Ecto neural progenitor cell (in vitro differentiated cells): ENCODE results near the gene STUB1.

Experiments used
- DNase-seq: peaks from one replicate; pipeline ENCODE4 v3.0.0-alpha.2; 2018; ENCODE audit warnings: low spot score

The STUB1 gene

GRCh38 chr16:725463-726187 lies 45.4 kb downstream of the STUB1 start:
- no peak for DNase-seq

GRCh38 chr16:726188-726437 lies 45.9 kb downstream of the STUB1 start:
- DNase-seq, result no peak

DNA sequence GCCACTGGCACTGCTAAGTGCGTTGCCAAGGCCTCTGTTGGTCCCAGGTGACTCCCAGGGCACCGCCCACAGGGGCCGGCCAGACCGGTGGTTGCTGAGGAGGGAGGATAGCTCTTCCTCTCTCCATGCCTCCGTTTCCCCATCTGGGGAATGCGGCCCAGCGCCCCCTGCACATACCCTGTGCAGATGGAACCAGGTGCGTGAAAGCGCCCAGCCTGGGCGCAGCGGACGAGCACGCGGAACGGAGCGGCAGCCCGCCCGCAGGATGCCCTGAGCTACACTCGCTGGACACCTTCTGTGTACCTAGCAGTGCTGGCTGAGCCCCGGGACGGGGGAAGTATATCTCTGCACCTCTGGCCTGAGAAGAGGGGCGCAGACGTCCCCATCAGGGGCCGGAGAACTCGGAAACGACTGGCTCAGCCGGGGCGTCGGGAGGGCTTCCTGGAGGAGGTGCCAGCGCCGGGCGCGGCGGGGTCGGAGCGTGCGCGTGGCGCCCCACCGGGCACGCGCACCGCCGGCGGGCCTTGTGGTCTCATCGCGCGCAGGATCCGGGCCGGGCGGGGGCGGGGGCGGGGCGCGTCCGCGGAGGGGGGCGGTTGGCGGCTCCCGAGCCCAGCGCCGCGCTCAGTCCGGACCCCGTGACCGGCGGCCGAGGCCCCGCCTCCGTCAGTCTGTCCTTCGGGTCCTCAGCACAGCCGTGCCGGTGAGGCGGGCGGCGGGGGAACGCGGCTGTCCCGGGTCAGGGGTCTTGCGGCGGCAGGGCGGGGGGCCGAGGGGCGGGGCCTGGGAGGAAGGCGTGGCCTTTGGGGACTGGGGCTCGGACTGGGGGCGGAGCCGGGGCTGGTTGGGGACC lies 46.5 kb downstream of the STUB1 start, which contains the start of the genes CCDC78 and HAGHL:
Gene CCDC78, minus strand, starts transcription at position 6 of the 853 bp plus-strand sequence. CDS start 76 bp downstream, outside the sequence.
Gene HAGHL, plus strand, starts transcription at position 669 of the 853 bp plus-strand sequence. CDS start 404 bp downstream, outside the sequence.
- DNase-seq, result peak; percentile 85

DNA sequence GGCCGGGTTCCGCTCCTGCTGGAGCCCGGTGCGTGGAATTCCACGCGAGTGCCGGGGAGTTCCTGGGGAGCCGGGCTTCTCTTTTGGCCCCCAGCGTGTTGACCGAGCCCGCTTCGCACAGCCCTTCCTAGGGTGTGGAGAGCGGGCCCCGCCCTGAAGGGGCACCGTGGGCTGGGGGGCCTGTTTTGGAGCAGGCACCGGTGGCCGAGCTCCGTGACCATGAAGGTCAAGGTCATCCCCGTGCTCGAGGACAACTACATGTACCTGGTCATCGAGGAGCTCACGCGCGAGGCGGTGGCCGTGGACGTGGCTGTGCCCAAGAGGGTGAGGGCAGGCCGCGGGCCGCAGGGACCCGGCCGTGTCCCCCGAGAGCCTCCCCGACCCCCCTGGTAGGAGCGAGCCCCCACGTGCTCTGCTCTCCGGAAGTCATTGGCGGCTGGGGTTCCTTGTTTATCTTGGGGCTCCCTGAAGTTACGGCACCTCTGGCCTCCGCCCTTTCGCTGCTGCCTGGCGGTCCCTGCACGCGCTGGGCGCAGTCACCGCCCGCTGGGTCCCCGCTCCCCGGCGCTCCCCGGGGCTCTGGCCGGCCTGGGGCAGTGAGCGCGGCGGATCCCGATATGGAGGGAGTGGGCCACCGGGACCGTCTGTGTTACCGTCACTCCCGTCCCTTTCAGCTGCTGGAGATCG lies 47.2 kb downstream of the STUB1 start:
- DNase-seq, result no peak

GRCh38 chr16:728131-728889 lies 48.1 kb downstream of the STUB1 start:
- DNase-seq, result no peak

- DNase-seq, result no peak
Observed at GRCh38 chr16:728890-729744, 48.9 kb downstream of the STUB1 start.

DNA sequence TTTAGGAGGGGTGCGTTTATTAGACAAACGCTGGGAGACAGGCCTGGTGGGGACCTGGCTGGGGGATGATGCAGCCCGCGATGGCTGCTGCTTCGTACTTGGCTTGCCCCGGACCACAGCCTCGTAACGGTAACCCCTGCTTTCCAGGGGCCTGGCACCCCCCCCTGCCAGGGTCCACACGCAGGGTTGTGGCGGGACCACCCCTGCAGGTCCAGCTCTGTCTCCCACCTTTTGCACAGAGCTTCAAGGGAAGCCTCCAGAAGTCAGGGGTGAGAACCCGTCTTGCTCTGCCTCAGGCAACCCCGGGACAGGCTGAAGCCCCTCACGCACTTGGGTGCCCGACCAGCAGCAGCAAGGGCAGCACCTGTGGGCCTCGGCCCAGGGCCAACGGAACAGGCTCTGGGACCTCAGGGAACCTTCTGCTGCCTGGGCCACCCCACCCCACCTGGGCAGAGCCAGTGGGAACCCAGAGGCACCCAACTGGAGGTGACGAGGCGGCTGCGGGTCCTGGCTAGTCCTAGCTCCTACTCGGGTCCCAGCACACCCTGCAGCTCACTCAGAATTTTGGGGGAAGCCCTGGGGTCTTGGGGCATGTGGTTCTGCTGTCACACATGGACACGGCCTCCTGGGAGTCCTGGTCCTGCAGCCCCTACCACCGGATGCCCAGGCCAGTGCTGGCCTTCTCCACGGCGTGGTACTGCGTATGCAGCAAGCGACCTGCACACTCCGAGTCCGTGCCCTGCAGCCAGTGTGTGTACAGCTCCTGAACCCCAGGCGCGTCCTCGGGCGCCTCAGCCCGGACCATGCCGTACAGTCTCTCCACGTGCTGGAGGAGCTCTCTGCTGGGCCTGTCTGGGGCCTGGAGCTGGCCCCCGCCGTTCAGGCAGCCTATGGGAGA lies 49.8 kb downstream of the STUB1 start:
- no peak for DNase-seq

- no peak for DNase-seq
Observed at GRCh38 chr16:730666-731509, 50.7 kb downstream of the STUB1 start.

- DNase-seq, result no peak
Observed at GRCh38 chr16:732332-732731, 52.1 kb downstream of the STUB1 start.
